Measurements from ENCODE around the gene TRERF1. TPM values are rescaled to one million over a fixed set of nuclear protein-coding genes. Genes with fewer than 3 reads are reported as not detected.

Gene TRERF1
- total RNA-seq, 1 experiment from 2014 or later: 0.39 TPM

DNA sequence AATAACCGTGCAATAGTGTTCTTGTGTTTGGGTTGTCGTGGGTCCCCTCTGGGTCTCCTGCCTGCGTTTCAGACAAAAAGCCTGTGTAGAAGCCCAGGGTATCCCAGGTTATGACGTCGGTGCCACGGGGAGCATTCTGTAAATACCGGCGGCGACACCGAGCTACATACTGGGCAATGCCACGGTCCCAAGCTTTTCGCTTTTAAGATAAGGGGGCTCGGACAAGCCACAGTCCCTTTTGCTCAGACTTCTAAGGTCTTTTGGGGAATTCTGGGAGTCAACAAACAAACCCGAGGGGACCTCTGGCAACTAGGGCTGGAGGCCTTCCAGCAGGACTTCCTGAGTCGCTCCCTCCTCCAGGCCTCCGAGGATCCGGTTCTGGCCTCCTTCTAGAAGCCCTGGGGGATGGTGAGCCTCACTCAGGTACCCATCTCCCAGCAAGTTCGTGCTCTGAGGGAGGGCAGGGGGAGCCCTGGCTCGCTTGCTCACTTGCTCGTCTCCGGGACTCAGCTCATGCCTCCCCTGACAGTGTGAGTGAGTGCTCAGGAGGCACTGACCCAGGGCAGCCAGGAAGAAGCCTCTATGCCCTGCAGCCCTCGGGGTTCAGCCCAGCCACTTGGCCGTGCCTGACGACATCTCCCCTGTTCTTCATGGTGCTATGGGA lies 171.6 kb downstream of the TRERF1 start:
- TF ChIP-seq, protein P1, sequence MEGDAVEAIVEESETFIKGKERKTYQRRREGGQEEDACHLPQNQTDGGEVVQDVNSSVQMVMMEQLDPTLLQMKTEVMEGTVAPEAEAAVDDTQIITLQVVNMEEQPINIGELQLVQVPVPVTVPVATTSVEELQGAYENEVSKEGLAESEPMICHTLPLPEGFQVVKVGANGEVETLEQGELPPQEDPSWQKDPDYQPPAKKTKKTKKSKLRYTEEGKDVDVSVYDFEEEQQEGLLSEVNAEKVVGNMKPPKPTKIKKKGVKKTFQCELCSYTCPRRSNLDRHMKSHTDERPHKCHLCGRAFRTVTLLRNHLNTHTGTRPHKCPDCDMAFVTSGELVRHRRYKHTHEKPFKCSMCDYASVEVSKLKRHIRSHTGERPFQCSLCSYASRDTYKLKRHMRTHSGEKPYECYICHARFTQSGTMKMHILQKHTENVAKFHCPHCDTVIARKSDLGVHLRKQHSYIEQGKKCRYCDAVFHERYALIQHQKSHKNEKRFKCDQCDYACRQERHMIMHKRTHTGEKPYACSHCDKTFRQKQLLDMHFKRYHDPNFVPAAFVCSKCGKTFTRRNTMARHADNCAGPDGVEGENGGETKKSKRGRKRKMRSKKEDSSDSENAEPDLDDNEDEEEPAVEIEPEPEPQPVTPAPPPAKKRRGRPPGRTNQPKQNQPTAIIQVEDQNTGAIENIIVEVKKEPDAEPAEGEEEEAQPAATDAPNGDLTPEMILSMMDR (IDR thresholded peaks at IDR 0.05; ENCODE audit: insufficient read depth in 1 of 2, low read depth in 1 of 2, low read length in 1 of 2, severe bottlenecking in 1 of 2, unreplicated experiment in 1 of 2): no peak

DNA sequence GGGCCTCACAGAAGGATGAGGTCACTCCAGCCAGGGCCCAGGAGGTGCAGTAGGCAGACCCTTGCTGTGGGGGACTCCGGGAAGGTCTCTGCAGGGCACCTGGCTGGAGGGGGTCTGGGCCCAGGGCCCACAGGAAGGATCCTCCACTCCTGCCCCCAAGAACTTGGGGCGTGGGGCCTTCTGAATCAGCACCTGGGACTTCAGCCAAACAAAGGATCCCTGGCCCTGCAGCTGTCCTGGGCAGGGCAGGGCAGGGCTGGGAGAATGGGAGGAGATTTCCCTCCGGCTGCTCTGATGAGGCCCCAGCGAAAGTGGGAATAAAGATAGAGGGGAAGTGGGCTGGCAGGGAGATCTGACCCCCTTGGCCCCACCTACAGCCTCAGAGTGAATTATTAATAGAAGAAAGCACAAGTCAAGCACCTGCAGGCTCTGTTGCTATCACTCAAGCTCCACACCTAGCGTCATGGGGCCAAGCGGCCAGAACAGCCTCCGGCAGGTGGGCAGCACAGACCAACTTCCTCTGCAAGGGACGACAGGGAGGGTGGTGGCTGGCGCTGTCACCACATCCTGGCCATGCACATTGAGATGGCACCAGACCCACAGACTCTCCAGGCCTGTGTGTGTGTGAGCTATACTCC lies 172.5 kb downstream of the TRERF1 start:
- BruUV-seq (replicated peaks): no TSS peak
- no peaks in the 10 kb centered on the region for H3K27me3 Mint-ChIP-seq (ENCODE audit: insufficient read depth, unreplicated experiment)
- Histone ChIP-seq H3K4me3 (ENCODE audit: low read depth, low read length) (no peak overlapping the region), H3K9me3 (0 out of 2 replicates have a peak, but pooled peaks cover 4% of the 10 kb centered on the region), H3K27me3 (replicated peaks; ENCODE audit: control insufficient read depth, insufficient read depth, low read length) (no peaks in the 10 kb centered on the region), H3K36me3 (ENCODE audit: control insufficient read depth, insufficient read depth, low read length) (no peaks in the 10 kb centered on the region; the same call in 1 of the 2 replicates), H3K4me1 (peaks cover 15% of the 10 kb centered on the region)
- intact Hi-C loops (cut with micrococcal nuclease; ENCODE audit: unreplicated experiment): no loop called here
- TF ChIP-seq, protein P1 (IDR thresholded peaks at IDR 0.05; ENCODE audit: insufficient read depth in 1 of 2, low read depth in 1 of 2, low read length in 1 of 2, severe bottlenecking in 1 of 2, unreplicated experiment in 1 of 2): no peak
- H3K36me3 Mint-ChIP-seq (ENCODE audit: insufficient read depth, unreplicated experiment): no peaks in the 10 kb centered on the region
- no peaks in the 10 kb centered on the region for H3K9me3 Mint-ChIP-seq (ENCODE audit: unreplicated experiment)
- no peak overlapping the region for H3K27ac Mint-ChIP-seq (ENCODE audit: unreplicated experiment)
- H3K4me3 Mint-ChIP-seq (ENCODE audit: unreplicated experiment): no peak overlapping the region
- peak; percentile 53 to 74 for DNase-seq
- CTCF ChIA-PET: no interaction called here
- POLR2A ChIA-PET: no interaction called here
- no peaks in the 10 kb centered on the region for H3K4me1 Mint-ChIP-seq (ENCODE audit: low read depth, unreplicated experiment)

More for the DNA sequence above, 171.6 kb downstream of the TRERF1 start:
- BruUV-seq (replicated peaks): no TSS peak
- H3K36me3 ChIP-seq (ENCODE audit: control insufficient read depth, insufficient read depth, low read length): no peaks in the 10 kb centered on the region; the same call in 1 of the 2 replicates
- no peaks in the 10 kb centered on the region for H3K27me3 Mint-ChIP-seq (ENCODE audit: insufficient read depth, unreplicated experiment)
- no peaks in the 10 kb centered on the region for H3K4me1 Mint-ChIP-seq (ENCODE audit: low read depth, unreplicated experiment)
- H3K27ac Mint-ChIP-seq (ENCODE audit: unreplicated experiment): no peak overlapping the region
- H3K4me3 Mint-ChIP-seq (ENCODE audit: unreplicated experiment): no peak overlapping the region
- no peak overlapping the region for H3K4me3 ChIP-seq (ENCODE audit: low read depth, low read length)
- POLR2A ChIA-PET: no interaction called here
- H3K9me3 Mint-ChIP-seq (ENCODE audit: unreplicated experiment): no peaks in the 10 kb centered on the region
- H3K4me1 ChIP-seq: peaks cover 15% of the 10 kb centered on the region
- H3K27me3 ChIP-seq (replicated peaks; ENCODE audit: control insufficient read depth, insufficient read depth, low read length): no peaks in the 10 kb centered on the region
- CTCF ChIA-PET: no interaction called here
- intact Hi-C loops (cut with micrococcal nuclease; ENCODE audit: unreplicated experiment): no loop called here
- 0 out of 2 replicates have a peak, but pooled peaks cover 4% of the 10 kb centered on the region for H3K9me3 ChIP-seq
- H3K36me3 Mint-ChIP-seq (ENCODE audit: insufficient read depth, unreplicated experiment): no peaks in the 10 kb centered on the region
- DNase-seq: no peak

DNA sequence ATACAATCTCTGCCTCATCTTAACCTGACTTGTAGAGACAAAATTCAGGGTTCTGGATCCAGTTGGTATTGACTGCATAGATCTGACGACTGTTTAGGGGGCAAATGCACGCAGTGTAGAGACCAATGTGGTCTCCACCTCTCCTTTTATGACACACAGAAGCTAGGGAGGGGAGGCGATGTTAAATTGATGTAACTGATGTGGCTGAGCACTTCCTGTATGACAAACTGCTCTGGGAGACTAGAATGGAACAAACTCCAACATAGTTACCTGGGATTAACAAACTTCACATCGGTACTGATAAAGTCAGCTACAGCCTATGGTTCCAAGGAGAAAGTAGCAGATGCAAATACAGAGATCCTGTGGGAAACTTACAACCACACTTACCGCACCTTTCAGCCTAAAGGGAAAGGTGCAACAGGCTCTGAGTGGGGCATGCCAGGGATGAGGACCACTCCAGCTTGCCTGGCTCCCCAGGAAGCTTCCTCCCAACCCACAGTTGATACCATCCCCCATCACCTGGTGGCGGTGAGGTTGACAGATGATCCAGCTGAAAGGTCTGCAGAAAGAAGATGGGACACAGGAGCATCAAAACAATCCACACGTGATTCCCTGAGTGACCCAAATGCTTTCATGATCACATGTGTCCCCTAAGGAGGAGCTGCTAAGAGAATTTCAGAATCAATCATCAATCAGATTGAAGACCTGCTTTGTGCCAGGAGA lies 173.4 kb downstream of the TRERF1 start:
- no peak overlapping the region for H3K27ac Mint-ChIP-seq (ENCODE audit: unreplicated experiment)
- no peak overlapping the region for H3K4me3 Mint-ChIP-seq (ENCODE audit: unreplicated experiment)
- no peaks in the 10 kb centered on the region for H3K27me3 Mint-ChIP-seq (ENCODE audit: insufficient read depth, unreplicated experiment)
- TF ChIP-seq, protein P1 (IDR thresholded peaks at IDR 0.05; ENCODE audit: insufficient read depth in 1 of 2, low read depth in 1 of 2, low read length in 1 of 2, severe bottlenecking in 1 of 2, unreplicated experiment in 1 of 2): no peak
- intact Hi-C loops (cut with micrococcal nuclease; ENCODE audit: unreplicated experiment): no loop called here
- CTCF ChIA-PET: no interaction called here
- BruUV-seq (replicated peaks): no TSS peak
- Histone ChIP-seq H3K4me3 (ENCODE audit: low read depth, low read length) (no peak overlapping the region), H3K27me3 (replicated peaks; ENCODE audit: control insufficient read depth, insufficient read depth, low read length) (no peaks in the 10 kb centered on the region), H3K4me1 (peaks cover 15% of the 10 kb centered on the region), H3K9me3 (0 out of 2 replicates have a peak, but pooled peaks cover 4% of the 10 kb centered on the region), H3K36me3 (ENCODE audit: control insufficient read depth, insufficient read depth, low read length) (no peaks in the 10 kb centered on the region; the same call in 1 of the 2 replicates)
- no peaks in the 10 kb centered on the region for H3K9me3 Mint-ChIP-seq (ENCODE audit: unreplicated experiment)
- DNase-seq: no peak
- no peaks in the 10 kb centered on the region for H3K36me3 Mint-ChIP-seq (ENCODE audit: insufficient read depth, unreplicated experiment)
- no peaks in the 10 kb centered on the region for H3K4me1 Mint-ChIP-seq (ENCODE audit: low read depth, unreplicated experiment)
- POLR2A ChIA-PET: no interaction called here

Data from Caco-2 (cell line).